Measurements from ENCODE around the gene MAX. TPM values are rescaled to one million over a fixed set of nuclear protein-coding genes. Genes with fewer than 3 reads are reported as not detected.

MAX gene
- total RNA-seq, 1 experiment from 2014 or later: 68.9 TPM

DNA sequence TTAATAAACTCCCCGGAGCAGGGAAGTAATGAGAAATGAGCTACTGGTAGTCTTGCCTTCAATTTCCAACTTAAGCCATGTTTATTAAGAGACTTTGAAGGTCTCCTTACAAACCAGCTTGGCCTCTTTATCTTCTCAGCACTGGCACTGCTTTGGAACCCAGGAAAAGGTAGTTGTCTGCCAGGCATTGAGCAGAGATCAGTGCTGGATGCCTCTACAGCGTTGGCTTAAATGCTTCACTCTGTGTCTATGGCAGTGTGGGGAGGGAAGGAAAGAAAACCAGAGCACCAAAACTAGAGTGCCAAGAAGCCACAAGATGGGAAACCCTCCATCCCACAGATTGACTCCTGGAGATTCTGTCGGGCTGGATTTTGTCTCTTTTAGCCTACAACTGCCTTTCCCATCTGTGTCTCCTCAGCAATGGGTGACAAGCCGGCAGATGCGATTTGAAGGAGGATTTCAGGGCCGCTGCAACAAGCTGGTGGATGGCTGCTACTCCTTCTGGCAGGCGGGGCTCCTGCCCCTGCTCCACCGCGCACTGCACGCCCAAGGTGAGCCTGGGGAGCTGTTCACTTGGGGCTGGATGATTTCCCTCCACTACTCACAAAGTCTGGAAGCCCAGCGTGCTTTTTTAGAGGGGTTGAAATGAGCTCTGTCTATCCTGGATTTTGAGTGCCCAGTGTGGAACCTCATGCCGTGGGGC lies 58.3 kb downstream of the MAX start:
- Histone ChIP-seq H3K4me1 (ENCODE audit: insufficient read depth, low read length) (0 out of 2 replicates have a peak, but pooled peaks cover 5% of the 10 kb centered on the region), H3K36me3 (ENCODE audit: low read depth, low read length) (peaks cover 13% of the 10 kb centered on the region; the same call in 1 of the 2 replicates), H3K9ac (ENCODE audit: low read length) (no peak overlapping the region), H3K27ac (ENCODE audit: low read length) (no peak overlapping the region), H4K20me1 (ENCODE audit: low read length) (no peaks in the 10 kb centered on the region), H3K27me3 (ENCODE audit: low read length) (no peaks in the 10 kb centered on the region), H3K4me2 (ENCODE audit: low read length) (no peak overlapping the region), H3K9me3 (ENCODE audit: low read length) (no peaks in the 10 kb centered on the region), H2AFZ (ENCODE audit: low read length) (no peak overlapping the region), H3K79me2 (ENCODE audit: low read length) (no peaks in the 10 kb centered on the region), H3F3A (ENCODE audit: low read length, unreplicated experiment) (no peaks in the 10 kb centered on the region), H3K9me2 (replicated peaks; ENCODE audit: low read length) (no peaks in the 10 kb centered on the region), H3K4me3 (ENCODE audit: low read length) (no peak overlapping the region)
- ChIA-PET CTCF (no interaction called here), POLR2A (ENCODE audit: unreplicated experiment) (no interaction called here)
- no TSS peak for BruUV-seq (replicated peaks)
- ATAC-seq: no peak
- TF ChIP-seq EZH2phosphoT487 (IDR thresholded peaks at IDR 0.05; ENCODE audit: borderline replicate concordance, low read length): no peak
- TF ChIP-seq, protein P1, sequence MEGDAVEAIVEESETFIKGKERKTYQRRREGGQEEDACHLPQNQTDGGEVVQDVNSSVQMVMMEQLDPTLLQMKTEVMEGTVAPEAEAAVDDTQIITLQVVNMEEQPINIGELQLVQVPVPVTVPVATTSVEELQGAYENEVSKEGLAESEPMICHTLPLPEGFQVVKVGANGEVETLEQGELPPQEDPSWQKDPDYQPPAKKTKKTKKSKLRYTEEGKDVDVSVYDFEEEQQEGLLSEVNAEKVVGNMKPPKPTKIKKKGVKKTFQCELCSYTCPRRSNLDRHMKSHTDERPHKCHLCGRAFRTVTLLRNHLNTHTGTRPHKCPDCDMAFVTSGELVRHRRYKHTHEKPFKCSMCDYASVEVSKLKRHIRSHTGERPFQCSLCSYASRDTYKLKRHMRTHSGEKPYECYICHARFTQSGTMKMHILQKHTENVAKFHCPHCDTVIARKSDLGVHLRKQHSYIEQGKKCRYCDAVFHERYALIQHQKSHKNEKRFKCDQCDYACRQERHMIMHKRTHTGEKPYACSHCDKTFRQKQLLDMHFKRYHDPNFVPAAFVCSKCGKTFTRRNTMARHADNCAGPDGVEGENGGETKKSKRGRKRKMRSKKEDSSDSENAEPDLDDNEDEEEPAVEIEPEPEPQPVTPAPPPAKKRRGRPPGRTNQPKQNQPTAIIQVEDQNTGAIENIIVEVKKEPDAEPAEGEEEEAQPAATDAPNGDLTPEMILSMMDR (conservative IDR thresholded peaks at IDR 0.05; ENCODE audit: low read depth, low read length): no peak
- TF ChIP-seq EZH2 (IDR thresholded peaks at IDR 0.05; ENCODE audit: low read length, unreplicated experiment): no peak
- DNase-seq: no peak
- intact Hi-C loops (cut with micrococcal nuclease): no loop called here

DNA sequence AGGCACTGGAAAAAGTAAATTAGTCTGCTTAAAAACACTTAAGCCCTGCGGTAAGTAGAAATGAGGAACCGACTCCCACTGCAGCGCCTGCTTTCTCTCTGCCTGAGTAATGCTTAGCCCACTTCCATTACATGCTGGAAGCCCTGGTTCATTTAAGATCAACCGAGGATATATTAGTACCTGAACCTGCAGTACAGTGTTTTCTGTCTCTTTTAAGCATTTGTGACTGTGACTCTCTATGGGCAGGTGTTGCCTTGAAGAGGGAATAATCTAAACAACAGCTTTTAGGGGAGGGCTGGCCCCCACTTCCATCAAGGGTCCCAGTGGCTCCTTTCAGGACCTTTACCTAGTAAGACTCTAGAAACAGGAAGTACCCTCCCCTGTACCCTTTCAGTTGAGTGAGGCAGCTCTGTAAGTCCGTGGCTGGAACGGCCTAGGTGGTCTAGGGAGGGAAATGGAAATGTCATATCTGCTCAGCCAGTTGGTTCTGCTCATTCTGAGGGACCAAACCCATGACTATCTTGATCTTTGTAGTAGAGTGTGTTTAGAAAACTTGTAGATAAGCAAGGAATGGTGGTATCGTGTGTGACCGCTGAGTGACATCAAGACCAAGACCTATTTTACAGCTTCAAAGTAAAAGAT lies 59.5 kb downstream of the MAX start:
- no peaks in the 10 kb centered on the region for H3F3A ChIP-seq (ENCODE audit: low read length, unreplicated experiment)
- intact Hi-C loops (cut with micrococcal nuclease): no loop called here
- BruUV-seq (replicated peaks): no TSS peak
- H3K4me2 ChIP-seq (ENCODE audit: low read length): no peak overlapping the region
- ChIA-PET CTCF (no interaction called here), POLR2A (ENCODE audit: unreplicated experiment) (no interaction called here)
- 0 out of 2 replicates have a peak, but pooled peaks cover 5% of the 10 kb centered on the region for H3K4me1 ChIP-seq (ENCODE audit: insufficient read depth, low read length)
- no peaks in the 10 kb centered on the region for H3K9me3 ChIP-seq (ENCODE audit: low read length)
- no peaks in the 10 kb centered on the region for H3K27me3 ChIP-seq (ENCODE audit: low read length)
- peaks cover 6% of the 10 kb centered on the region; the same call in 1 of the 2 replicates for H3K36me3 ChIP-seq (ENCODE audit: low read depth, low read length)
- H3K9me2 ChIP-seq (replicated peaks; ENCODE audit: low read length): no peaks in the 10 kb centered on the region
- H3K9ac ChIP-seq (ENCODE audit: low read length): no peak overlapping the region
- TF ChIP-seq EZH2 (IDR thresholded peaks at IDR 0.05; ENCODE audit: low read length, unreplicated experiment) (no peak), EZH2phosphoT487 (IDR thresholded peaks at IDR 0.05; ENCODE audit: borderline replicate concordance, low read length) (no peak)
- TF ChIP-seq, protein P1 (conservative IDR thresholded peaks at IDR 0.05; ENCODE audit: low read depth, low read length): no peak
- no peak overlapping the region for H3K4me3 ChIP-seq (ENCODE audit: low read length)
- ATAC-seq: no peak
- H3K27ac ChIP-seq (ENCODE audit: low read length): no peak overlapping the region
- no peak overlapping the region for H2AFZ ChIP-seq (ENCODE audit: low read length)
- no peaks in the 10 kb centered on the region for H4K20me1 ChIP-seq (ENCODE audit: low read length)
- no peak for DNase-seq
- no peaks in the 10 kb centered on the region for H3K79me2 ChIP-seq (ENCODE audit: low read length)

DNA sequence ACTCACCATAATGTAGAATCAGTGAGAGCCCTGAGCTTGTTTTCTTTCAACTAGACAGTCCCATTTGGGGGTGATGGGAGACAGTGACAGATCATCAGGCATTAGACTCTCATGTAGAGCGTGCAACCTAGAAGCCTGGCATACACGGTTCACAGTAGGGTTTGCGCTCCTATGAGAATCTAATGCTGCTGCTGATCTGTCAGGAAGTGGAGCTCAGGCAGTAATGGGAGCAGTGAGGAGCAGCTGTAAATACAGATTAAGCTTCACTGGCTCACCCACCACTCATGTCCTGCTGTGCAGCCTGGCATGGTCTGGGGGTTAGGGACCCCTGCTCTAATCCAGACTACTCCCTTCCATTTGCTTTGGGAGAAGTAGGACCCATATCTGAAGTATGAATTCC lies 60.0 kb downstream of the MAX start:
- no peak overlapping the region for H3K27ac ChIP-seq (ENCODE audit: low read length)
- no peak overlapping the region for H3K9ac ChIP-seq (ENCODE audit: low read length)
- no peak overlapping the region for H3K4me3 ChIP-seq (ENCODE audit: low read length)
- intact Hi-C loops (cut with micrococcal nuclease): no loop called here
- ChIA-PET CTCF (no interaction called here), POLR2A (ENCODE audit: unreplicated experiment) (no interaction called here)
- H3K36me3 ChIP-seq (ENCODE audit: low read depth, low read length): peaks cover 6% of the 10 kb centered on the region; the same call in 1 of the 2 replicates
- no peak for ATAC-seq
- H3K79me2 ChIP-seq (ENCODE audit: low read length): no peaks in the 10 kb centered on the region
- H4K20me1 ChIP-seq (ENCODE audit: low read length): no peaks in the 10 kb centered on the region
- no peaks in the 10 kb centered on the region for H3K9me3 ChIP-seq (ENCODE audit: low read length)
- H3K27me3 ChIP-seq (ENCODE audit: low read length): no peaks in the 10 kb centered on the region
- DNase-seq: no peak
- 0 out of 2 replicates have a peak, but pooled peaks cover under 1% of the 10 kb centered on the region for H3K4me1 ChIP-seq (ENCODE audit: insufficient read depth, low read length)
- no peaks in the 10 kb centered on the region for H3K9me2 ChIP-seq (replicated peaks; ENCODE audit: low read length)
- BruUV-seq (replicated peaks): no TSS peak
- H3K4me2 ChIP-seq (ENCODE audit: low read length): no peak overlapping the region
- TF ChIP-seq, protein P1 (conservative IDR thresholded peaks at IDR 0.05; ENCODE audit: low read depth, low read length): no peak
- TF ChIP-seq EZH2 (IDR thresholded peaks at IDR 0.05; ENCODE audit: low read length, unreplicated experiment): no peak
- no peak for TF ChIP-seq EZH2phosphoT487 (IDR thresholded peaks at IDR 0.05; ENCODE audit: borderline replicate concordance, low read length)
- H3F3A ChIP-seq (ENCODE audit: low read length, unreplicated experiment): no peaks in the 10 kb centered on the region
- no peak overlapping the region for H2AFZ ChIP-seq (ENCODE audit: low read length)
